HG02970 (cell line): ENCODE measurements around the gene TRAK1.

Experiments used
- ATAC-seq: cut with Tn5 transposase; IDR thresholded peaks from one replicate; pipeline ENCODE4 v1.9.1; 2021; ENCODE audit warnings: mild to moderate bottlenecking, moderate library complexity, moderate number of reproducible peaks; ENCODE audit not compliant: unreplicated experiment, low FRiP score

TRAK1 gene

GRCh38 chr3:42067326-42067725, 23.8 kb upstream of the TRAK1 start:
- peak; percentile 73 for ATAC-seq

GRCh38 chr3:42068303-42069088, 22.7 kb upstream of the TRAK1 start:
- no peak for ATAC-seq

GRCh38 chr3:42070089-42070488, 21.1 kb upstream of the TRAK1 start:
- no peak for ATAC-seq

GRCh38 chr3:42070524-42070923, 20.6 kb upstream of the TRAK1 start:
- no peak for ATAC-seq

GRCh38 chr3:42071904-42072812, 19.0 kb upstream of the TRAK1 start:
- no peak for ATAC-seq

- no peak for ATAC-seq
These were observed 18.3 kb upstream of the TRAK1 start for GRCh38 chr3:42072831-42073301.

- ATAC-seq, result no peak
These were observed 13.4 kb upstream of the TRAK1 start for GRCh38 chr3:42077785-42078184.

GRCh38 chr3:42078677-42079076, 12.5 kb upstream of the TRAK1 start:
- ATAC-seq, result no peak

- no peak for ATAC-seq
These were observed 11.3 kb upstream of the TRAK1 start for GRCh38 chr3:42079701-42080452.

- ATAC-seq, result no peak
These were observed 10.7 kb upstream of the TRAK1 start for GRCh38 chr3:42080453-42080872.

- ATAC-seq, result no peak
These were observed 9.2 kb upstream of the TRAK1 start for GRCh38 chr3:42081838-42082473.

GRCh38 chr3:42084586-42084985, 6.6 kb upstream of the TRAK1 start:
- ATAC-seq, result no peak

GRCh38 chr3:42085641-42086376, 5.3 kb upstream of the TRAK1 start:
- ATAC-seq, result no peak

- ATAC-seq, result no peak
These were observed 2.2 kb upstream of the TRAK1 start for GRCh38 chr3:42088803-42089530.

- ATAC-seq, result no peak
These were observed 849 bp downstream of the TRAK1 start for GRCh38 chr3:42092006-42092405.

- ATAC-seq, result no peak
These were observed 3.0 kb downstream of the TRAK1 start for GRCh38 chr3:42094128-42094527.

- ATAC-seq, result no peak
These were observed 3.7 kb downstream of the TRAK1 start for GRCh38 chr3:42094691-42095391.

GRCh38 chr3:42095540-42095939, 4.4 kb downstream of the TRAK1 start:
- no peak for ATAC-seq
